Ramos (cell line): Measurements from ENCODE around the gene OBP2A.
"Not testable (repeated sequence)": the region's sequence is repeated elsewhere in the genome, so short reads cannot be mapped to it uniquely, and the experiment has no call there.

Experiments
- in situ Hi-C: fragments of 300-500 bp; cut with MboI; formaldehyde crosslinking; loops from one replicate; pipeline ENCODE4 v1.14.3; 2022; ENCODE audit warnings: low sequenced_read_pairs; ENCODE audit not compliant: unreplicated experiment

Gene OBP2A

DNA sequence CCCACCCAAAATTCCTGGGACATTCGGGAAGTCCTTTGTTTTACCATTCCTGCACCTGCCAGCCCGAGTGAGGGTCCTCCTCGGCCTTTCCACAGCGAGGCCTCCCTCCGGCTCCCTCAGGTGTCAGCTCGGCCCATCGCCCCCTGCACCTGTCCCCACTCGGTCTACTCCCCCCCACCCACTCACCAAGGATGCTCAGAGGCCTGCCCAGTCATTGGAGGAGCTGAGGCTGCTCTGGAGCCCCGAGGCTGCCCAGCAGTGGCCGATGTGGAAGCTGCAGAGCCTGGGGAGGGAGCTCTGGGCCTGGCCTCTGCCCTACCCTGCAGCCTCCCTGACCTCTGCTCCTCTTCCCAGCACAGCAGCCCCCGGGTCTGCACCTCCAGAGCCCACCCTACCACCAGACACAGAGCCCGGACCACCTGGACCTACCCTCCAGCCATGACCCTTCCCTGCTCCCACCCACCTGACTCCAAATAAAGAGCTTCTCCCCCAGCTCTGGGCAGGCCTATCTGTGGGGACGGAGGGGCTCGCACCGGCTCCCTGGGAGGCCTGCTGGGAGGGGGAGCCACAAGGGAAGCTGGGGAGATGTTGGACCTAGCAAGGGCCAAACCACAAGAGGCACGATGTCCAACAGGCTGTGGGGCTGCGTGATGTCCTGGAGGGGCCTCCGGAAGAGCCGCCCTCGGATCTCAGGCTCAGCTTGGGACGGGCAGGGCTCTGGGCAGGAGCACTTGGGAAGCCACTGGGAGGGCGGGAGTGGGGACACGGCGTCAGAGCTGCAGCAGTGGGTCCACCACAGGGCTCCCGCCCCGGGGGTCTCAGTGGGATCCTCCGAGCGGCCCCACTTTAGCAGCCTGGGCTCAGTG, 3.8 kb downstream of the OBP2A start:
- in situ Hi-C loops: not testable (repeated sequence)

DNA sequence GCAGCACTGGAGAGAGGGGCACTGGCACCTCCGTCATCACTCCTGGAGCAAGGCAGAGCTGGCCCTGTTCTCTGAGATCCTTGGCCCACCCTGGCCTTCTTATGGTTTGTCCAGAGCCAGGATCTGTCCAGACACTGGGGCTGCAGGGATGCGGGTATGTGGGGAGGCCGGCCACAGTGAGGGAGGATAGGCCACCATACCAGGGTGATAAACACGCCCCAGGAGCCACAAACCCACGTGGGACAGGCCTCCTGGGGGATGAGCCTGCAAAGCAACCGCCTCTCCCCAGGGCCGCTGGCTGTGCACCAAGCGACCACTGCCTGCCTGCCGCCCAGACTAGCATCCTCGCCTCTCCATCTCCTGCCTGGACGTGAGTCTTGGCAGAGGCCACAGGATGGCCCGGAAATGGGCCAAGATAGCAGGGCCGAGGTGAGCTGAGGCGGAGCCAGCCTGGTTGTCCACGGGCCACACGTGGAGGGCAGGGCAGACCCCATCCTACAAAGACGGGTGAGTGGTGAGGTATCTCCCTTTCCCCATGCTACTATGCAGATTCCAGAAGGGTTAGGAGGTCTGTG, 4.5 kb downstream of the OBP2A start:
- in situ Hi-C loops: no loop called here

DNA sequence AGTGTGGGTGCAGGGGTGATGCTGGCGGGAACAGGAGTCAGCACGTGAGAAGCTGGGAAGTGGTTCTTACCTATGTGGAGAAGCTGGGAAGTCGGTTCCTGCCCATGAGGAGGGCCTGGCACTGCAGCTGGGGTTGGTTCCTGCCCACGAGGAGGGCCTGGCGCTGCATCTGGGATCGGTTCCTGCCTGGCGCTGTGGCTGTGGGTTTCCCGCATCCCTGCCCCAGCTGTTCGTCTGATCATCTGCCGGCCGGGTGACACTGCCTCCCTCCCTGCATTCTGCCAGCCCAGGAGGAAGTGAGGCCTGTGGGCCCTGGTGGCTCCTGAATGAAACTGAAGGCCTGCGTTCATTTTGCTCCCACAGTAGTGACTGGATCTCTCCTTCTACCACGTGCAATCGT, 5.1 kb downstream of the OBP2A start:
- in situ Hi-C loops: no loop called here

GRCh38 chr9:135551456-135551855, 5.5 kb downstream of the OBP2A start:
- in situ Hi-C loops: no loop called here

GRCh38 chr9:135552021-135552697, 6.2 kb downstream of the OBP2A start:
- in situ Hi-C loops: no loop called here

DNA sequence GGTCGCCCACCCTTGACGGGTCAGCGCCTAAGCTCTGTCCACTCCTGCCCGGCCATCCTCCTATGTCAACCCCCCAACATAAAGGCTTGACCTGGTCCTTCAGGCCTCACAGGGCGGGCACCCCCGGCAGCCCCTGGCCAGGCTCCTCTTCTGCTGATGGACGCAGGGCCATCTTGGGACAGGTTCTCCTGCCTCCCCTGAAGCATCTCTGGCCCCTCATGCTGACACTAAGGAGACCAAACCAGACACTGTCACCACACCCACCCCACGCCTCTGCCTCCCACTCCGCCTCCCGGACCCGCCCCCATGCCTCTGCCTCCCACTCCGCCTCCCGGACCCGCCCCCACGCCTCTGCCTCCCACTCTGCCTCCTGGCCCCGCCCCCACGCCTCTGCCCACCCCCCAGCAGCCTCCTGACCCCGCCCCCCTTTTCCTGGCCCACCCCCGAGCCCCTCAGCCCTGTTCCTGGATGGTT, 6.8 kb downstream of the OBP2A start:
- in situ Hi-C loops: no loop called here

GRCh38 chr9:135554718-135555117, 8.8 kb downstream of the OBP2A start:
- in situ Hi-C loops: no loop called here

- in situ Hi-C loops: no loop called here
Observed at GRCh38 chr9:135555203-135555602, 9.3 kb downstream of the OBP2A start.

- in situ Hi-C loops: no loop called here
Observed at GRCh38 chr9:135555910-135556309, 10.0 kb downstream of the OBP2A start.

DNA sequence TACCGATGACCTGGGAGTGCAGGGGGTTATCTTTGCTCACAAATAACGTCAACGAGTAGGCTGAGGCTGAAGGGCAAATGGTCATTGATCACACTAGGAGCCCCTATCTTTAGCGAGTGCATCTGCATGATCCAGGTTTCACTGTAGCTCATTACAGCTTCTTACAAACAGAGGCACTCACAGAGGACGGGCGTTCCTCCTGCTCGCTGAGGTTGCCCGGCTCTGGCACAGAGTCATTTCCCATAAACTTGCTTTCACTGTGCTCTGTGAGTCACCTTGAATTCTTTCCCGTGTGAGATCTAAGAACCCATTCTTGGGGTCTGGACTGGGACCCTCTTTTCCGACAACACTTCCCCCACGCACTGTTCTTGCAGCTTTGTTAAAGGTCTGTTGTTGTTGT, 13.7 kb downstream of the OBP2A start:
- in situ Hi-C loops: no loop called here

DNA sequence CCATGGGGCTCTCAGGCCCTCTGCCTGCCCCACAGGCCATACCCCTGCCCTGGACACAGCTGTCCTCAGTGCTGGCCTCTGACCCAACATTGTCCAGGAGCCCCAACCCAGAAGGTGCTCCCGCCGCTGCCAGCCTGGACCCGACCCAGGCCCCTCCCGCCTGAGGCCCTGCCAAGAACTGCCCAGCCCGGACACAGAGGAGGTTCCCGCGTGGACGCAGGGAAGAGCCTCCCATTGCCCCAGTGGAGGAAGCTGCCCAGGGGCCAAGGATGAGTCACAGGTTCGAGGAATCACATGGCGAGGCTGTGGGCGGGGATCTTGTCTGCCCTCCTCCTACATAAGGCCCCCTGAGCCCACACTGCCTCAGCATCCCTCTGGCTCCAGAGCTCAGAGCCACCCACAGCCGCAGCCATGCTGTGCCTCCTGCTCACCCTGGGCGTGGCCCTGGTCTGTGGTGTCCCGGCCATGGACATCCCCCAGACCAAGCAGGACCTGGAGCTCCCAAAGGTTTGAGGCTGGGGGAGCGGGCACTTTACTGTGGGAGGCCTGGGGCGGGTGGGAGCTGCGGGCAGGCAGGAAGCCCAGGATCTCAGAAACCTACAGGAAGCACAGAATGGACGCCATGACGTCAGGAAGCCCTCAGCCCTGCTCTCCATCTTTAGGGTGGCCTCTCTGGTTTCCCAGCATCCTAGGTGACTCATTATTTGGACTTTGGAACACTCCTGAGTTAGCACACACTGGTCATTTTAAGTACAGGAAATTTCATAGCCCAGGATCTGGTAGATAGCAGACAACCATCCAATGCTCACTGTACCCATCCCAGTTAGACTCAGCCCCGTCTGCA, 15.7 kb downstream of the OBP2A start, which contains the start of gene PAEP:
Gene PAEP, plus strand, starts transcription at position 366 of the 844 bp plus-strand sequence.
- in situ Hi-C loops: no loop called here

- in situ Hi-C loops: no loop called here
Observed at GRCh38 chr9:135562235-135562745, 16.4 kb downstream of the OBP2A start.

DNA sequence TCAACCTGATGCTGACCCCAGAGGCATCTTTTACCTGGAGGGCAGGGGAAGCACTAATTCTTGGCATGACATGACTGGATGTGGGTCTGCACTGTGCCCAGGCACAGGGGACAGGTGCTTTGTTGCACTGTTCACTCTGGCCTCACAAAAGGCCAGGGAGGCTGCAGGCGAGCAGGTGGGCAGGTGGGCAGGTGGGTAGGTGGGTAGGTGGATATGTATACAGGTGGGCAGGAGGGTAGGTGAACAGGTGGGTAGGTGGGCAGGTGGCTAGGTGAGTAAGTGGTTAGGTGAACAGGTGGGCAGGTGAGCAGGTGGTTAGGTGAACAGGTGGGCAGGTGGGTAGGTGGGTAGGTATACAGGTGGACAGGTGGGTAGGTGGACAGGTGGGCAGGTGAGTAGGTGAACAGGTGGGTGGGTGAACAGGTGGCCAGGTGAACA, 17.1 kb downstream of the OBP2A start:
- in situ Hi-C loops: no loop called here

DNA sequence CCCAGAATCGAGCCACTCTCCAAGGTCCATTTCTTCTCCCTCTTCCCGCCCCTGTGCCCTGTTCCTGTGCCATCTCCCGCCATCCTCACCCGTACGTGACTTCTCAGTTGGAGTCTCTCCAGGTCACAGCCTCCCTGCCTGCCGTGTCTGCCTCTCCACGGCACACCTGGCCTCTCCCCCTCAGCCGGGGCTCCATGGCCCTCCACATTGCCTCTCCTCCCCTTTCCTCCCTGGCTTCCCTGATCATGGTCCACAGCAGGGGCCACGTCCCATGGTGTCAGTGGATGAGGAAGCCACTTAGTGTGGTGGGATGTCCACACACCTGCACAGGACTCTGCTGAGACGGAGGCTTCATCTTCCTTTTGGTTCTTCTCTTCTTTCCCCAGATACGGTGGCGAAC, 17.9 kb downstream of the OBP2A start:
- in situ Hi-C loops: no loop called here

- in situ Hi-C loops: no loop called here
Observed at GRCh38 chr9:135565141-135565628, 19.3 kb downstream of the OBP2A start.

GRCh38 chr9:135565636-135566035, 19.7 kb downstream of the OBP2A start:
- in situ Hi-C loops: no loop called here

DNA sequence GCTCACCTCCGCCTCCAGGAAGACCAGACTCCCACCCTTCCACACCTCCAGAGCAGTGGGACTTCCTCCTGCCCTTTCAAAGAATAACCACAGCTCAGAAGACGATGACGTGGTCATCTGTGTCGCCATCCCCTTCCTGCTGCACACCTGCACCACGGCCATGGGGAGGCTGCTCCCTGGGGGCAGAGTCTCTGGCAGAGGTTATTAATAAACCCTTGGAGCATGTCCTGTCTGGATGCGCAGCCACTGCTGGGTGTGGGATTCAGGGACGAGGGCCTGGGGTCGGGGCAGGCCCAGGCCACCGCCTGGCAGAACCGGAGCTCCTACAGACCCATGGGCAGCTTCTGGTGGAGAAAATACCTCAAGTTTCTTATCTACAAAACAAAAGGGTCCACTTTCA, 20.6 kb downstream of the OBP2A start:
- in situ Hi-C loops: no loop called here

- in situ Hi-C loops: no loop called here
Observed at GRCh38 chr9:135567311-135567710, 21.4 kb downstream of the OBP2A start.

- in situ Hi-C loops: no loop called here
Observed at GRCh38 chr9:135568026-135568425, 22.1 kb downstream of the OBP2A start.

DNA sequence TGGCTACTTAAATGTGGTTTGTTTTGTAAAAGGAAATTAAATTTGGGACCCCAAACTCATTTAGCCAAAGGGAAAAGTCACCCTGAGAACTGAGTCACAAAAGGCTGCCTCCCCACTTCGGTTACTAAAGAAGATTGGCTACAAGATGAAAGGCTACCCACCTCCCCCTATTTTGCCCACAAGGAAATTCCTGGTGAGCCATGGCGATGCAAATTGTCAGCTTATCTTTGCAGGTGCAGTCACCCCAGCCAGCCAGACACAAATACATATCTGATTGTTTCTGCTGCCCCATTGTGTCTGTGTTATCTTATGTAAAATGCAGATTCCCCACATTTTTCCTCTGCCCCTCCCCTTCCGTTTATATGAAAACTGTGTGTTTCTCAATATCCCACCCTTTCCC, 24.5 kb downstream of the OBP2A start:
- in situ Hi-C loops: no loop called here
